ENCODE data around the gene DIO3.

DNA sequence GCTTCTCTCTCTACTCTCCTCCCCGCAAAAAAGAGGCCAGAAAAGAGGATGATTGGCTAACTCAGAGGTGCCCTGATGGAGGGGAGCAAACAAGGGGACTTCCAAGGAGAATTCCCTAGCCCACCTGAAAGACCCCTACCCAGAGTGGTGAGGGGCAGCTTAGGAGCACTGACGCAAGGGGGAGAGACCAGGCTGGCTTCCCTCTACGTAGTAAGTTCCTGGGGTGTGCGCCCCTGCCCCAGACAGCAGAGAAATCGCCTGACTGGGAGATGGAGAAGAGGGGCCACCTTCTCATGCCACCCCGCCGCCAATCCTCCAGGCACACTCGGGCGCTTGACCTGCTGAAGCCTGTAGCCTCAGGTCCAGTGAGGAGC, 2.1 kb upstream of the DIO3 start:
- TF ChIP-seq, protein P1, sequence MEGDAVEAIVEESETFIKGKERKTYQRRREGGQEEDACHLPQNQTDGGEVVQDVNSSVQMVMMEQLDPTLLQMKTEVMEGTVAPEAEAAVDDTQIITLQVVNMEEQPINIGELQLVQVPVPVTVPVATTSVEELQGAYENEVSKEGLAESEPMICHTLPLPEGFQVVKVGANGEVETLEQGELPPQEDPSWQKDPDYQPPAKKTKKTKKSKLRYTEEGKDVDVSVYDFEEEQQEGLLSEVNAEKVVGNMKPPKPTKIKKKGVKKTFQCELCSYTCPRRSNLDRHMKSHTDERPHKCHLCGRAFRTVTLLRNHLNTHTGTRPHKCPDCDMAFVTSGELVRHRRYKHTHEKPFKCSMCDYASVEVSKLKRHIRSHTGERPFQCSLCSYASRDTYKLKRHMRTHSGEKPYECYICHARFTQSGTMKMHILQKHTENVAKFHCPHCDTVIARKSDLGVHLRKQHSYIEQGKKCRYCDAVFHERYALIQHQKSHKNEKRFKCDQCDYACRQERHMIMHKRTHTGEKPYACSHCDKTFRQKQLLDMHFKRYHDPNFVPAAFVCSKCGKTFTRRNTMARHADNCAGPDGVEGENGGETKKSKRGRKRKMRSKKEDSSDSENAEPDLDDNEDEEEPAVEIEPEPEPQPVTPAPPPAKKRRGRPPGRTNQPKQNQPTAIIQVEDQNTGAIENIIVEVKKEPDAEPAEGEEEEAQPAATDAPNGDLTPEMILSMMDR (IDR thresholded peaks at IDR 0.05; ENCODE audit: insufficient read depth, low read length), result no peak
- TF ChIP-seq, protein P2, sequence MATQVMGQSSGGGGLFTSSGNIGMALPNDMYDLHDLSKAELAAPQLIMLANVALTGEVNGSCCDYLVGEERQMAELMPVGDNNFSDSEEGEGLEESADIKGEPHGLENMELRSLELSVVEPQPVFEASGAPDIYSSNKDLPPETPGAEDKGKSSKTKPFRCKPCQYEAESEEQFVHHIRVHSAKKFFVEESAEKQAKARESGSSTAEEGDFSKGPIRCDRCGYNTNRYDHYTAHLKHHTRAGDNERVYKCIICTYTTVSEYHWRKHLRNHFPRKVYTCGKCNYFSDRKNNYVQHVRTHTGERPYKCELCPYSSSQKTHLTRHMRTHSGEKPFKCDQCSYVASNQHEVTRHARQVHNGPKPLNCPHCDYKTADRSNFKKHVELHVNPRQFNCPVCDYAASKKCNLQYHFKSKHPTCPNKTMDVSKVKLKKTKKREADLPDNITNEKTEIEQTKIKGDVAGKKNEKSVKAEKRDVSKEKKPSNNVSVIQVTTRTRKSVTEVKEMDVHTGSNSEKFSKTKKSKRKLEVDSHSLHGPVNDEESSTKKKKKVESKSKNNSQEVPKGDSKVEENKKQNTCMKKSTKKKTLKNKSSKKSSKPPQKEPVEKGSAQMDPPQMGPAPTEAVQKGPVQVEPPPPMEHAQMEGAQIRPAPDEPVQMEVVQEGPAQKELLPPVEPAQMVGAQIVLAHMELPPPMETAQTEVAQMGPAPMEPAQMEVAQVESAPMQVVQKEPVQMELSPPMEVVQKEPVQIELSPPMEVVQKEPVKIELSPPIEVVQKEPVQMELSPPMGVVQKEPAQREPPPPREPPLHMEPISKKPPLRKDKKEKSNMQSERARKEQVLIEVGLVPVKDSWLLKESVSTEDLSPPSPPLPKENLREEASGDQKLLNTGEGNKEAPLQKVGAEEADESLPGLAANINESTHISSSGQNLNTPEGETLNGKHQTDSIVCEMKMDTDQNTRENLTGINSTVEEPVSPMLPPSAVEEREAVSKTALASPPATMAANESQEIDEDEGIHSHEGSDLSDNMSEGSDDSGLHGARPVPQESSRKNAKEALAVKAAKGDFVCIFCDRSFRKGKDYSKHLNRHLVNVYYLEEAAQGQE (IDR thresholded peaks at IDR 0.05; ENCODE audit: insufficient replicate concordance, low read depth), result no peak
